NT2/D1 (cell line): ENCODE results near the gene PLPP4.

Source experiments
- SUZ12 ChIP-seq: IDR thresholded peaks from 2 replicates; pipeline ENCODE4 v1.6.1; 2011; ENCODE audit not compliant: insufficient read length, insufficient read depth; ENCODE audit errors: extremely low read depth
- YY1 ChIP-seq: IDR thresholded peaks from 2 replicates; pipeline ENCODE4 v1.6.1; 2011; ENCODE audit not compliant: insufficient read length, insufficient read depth

GRCh38 chr10:120559800-120560199 lies 102.8 kb downstream of the PLPP4 start:
- TF ChIP-seq SUZ12 (no peak), YY1 (no peak)
